Fibroblast of pulmonary artery (primary cell): ENCODE results near the gene S1PR3.

Experiments used
- DNase-seq: peaks from one replicate; pipeline ENCODE4 v3.0.0-alpha.2; 2010; ENCODE audit warnings: low read depth
- H3K4me3 ChIP-seq: replicated peaks from 2 replicates; pipeline ENCODE4 v1.5.1; 2011; ENCODE audit warnings: low read depth, mild to moderate bottlenecking, control low read depth, low read length, moderate library complexity
- CTCF ChIP-seq: IDR thresholded peaks from 2 replicates; pipeline ENCODE4 v1.5.1; 2011; ENCODE audit warnings: mild to moderate bottlenecking, control low read depth, low read length, inconsistent platforms; ENCODE audit errors: missing control alignments

Gene S1PR3

GRCh38 chr9:88957526-88957925 is 33.7 kb upstream of the S1PR3 start:
- DNase-seq = no peak
- no peak overlapping the region for H3K4me3 ChIP-seq
- no peak for TF ChIP-seq CTCF

- no peak for TF ChIP-seq CTCF
- no peak for DNase-seq
- no peak overlapping the region for H3K4me3 ChIP-seq
These were observed 31.4 kb upstream of the S1PR3 start for GRCh38 chr9:88959727-88960469.

- no peak for DNase-seq
- no peak for TF ChIP-seq CTCF
- no peak overlapping the region for H3K4me3 ChIP-seq
These were observed 30.6 kb upstream of the S1PR3 start for GRCh38 chr9:88960632-88961031.

GRCh38 chr9:88965473-88965872 is 25.8 kb upstream of the S1PR3 start:
- no peak for DNase-seq
- no peak for TF ChIP-seq CTCF
- no peak overlapping the region for H3K4me3 ChIP-seq

- H3K4me3 ChIP-seq = no peak overlapping the region
- no peak for TF ChIP-seq CTCF
- DNase-seq = no peak
These were observed 24.2 kb upstream of the S1PR3 start for GRCh38 chr9:88966894-88967676.

- no peak overlapping the region for H3K4me3 ChIP-seq
- DNase-seq = no peak
- no peak for TF ChIP-seq CTCF
These were observed 22.5 kb upstream of the S1PR3 start for GRCh38 chr9:88968799-88969198.
